HepG2 (cell line): ENCODE data around the gene NOM1. TPM values are rescaled to one million over a fixed set of nuclear protein-coding genes. Genes with fewer than 3 reads are reported as not detected.

Source experiments
- ATAC-seq: fragments of 200-7000 bp; cut with Tn5 transposase; 3 replicates; pipeline ENCODE4 v1.9.1; 2020; ENCODE audit warnings: mild to moderate bottlenecking, moderate library complexity
- BruUV-seq: library from RNA; stranded (reverse); fragments of 400-500 nt; replicated peaks from 2 replicates; lab custom pipeline; 2021; lab: Mats Ljungman, UMichigan
- CTCF ChIA-PET: fragments of 300-600 bp; formaldehyde crosslinking; extraction: SDS; loops from one replicate; lab custom pipeline; 2021; ENCODE audit warnings: low total read pairs, inconsistent platforms, low intra/inter-chr PET ratio; lab: Yijun Ruan, JAX
- POLR2A ChIA-PET: fragments of 350-600 bp; sonication (Branson Sonifier 250); formaldehyde crosslinking; loops from one replicate; lab custom pipeline; 2020; ENCODE audit warnings: antibody characterized with exemption, inconsistent platforms; lab: Yijun Ruan, JAX
- DNase-seq: peaks from one replicate; pipeline ENCODE4 v3.0.0-alpha.2; 2015; ENCODE audit warnings: low spot score
- FAIRE-seq: peaks from 3 replicates; lab custom pipeline; 2011; peaks lifted over from hg19 to GRCh38; lab: Jason Lieb, UNC
- H2AFZ ChIP-seq: one replicate; pipeline ENCODE4 v1.6.1; 2011; ENCODE audit warnings: low read length, inconsistent platforms
- H3K27ac ChIP-seq: fragments of 300-600 bp; 3 replicates; pipeline ENCODE4 v1.8.0; 2011; ENCODE audit warnings: mixed run types, mild to moderate bottlenecking, mixed read lengths, low read length, inconsistent platforms; ENCODE audit not compliant: insufficient read depth; ENCODE audit errors: extremely low read length
- H3K27me3 ChIP-seq, 2 experiments: fragments of 200-600 bp in 1 of 2; 2 replicates in 1 of 2; 3 replicates in 1 of 2; pipeline versions ENCODE4 v1.6.0 to v1.8.0; 2011; ENCODE audit warnings: low read length in 2 of 2, mild to moderate bottlenecking in 2 of 2, moderate library complexity in 2 of 2, inconsistent platforms in 1 of 2; ENCODE audit not compliant: insufficient read depth in 2 of 2, control insufficient read depth in 1 of 2
- H3K36me3 ChIP-seq, 2 experiments: fragments of 200-600 bp in 1 of 2; replicated peaks in 1 of 2; 2 replicates in 1 of 2; 3 replicates in 1 of 2; pipeline versions ENCODE4 v1.5.1 to v1.8.0; 2011; ENCODE audit warnings: low read length in 2 of 2, inconsistent platforms in 1 of 2; ENCODE audit not compliant: insufficient read depth in 2 of 2, control insufficient read depth in 1 of 2
- H3K4me1 ChIP-seq: 2 replicates; pipeline ENCODE4 v1.5.1; 2012; ENCODE audit warnings: low read length, inconsistent platforms; ENCODE audit not compliant: insufficient read depth
- H3K4me2 ChIP-seq: 2 replicates; pipeline ENCODE4 v1.6.0; 2011; ENCODE audit warnings: low read depth, low read length, inconsistent platforms
- H3K4me3 ChIP-seq, 3 experiments: fragments of 200-600 bp in 1 of 3; sonication (generic), shearing (Covaris generic) in 1 of 3; replicated peaks in 1 of 3; 2 replicates each; pipeline ENCODE4 v1.5.1; 2011 to 2016; ENCODE audit warnings: low read length in 3 of 3, inconsistent platforms in 2 of 3, low read depth in 2 of 3, mild to moderate bottlenecking in 2 of 3, control low read depth in 1 of 3, mixed read lengths in 1 of 3; ENCODE audit not compliant: insufficient read depth in 1 of 3
- H3K79me2 ChIP-seq: one replicate; pipeline ENCODE4 v1.6.1; 2011; ENCODE audit warnings: low read length, inconsistent platforms; ENCODE audit not compliant: insufficient read depth
- H3K9ac ChIP-seq: 2 replicates; pipeline ENCODE4 v1.6.0; 2011; ENCODE audit warnings: mild to moderate bottlenecking, low read depth, low read length, inconsistent platforms; ENCODE audit not compliant: insufficient read depth
- H3K9me3 ChIP-seq: 2 replicates; pipeline ENCODE4 v1.5.1; 2012; ENCODE audit warnings: mild to moderate bottlenecking, low read length
- H4K20me1 ChIP-seq: 2 replicates; pipeline ENCODE4 v1.6.0; 2011; ENCODE audit warnings: inconsistent platforms, mild to moderate bottlenecking, low read length, moderate library complexity; ENCODE audit not compliant: insufficient read depth
- ETV6 ChIP-seq: sonication (generic); formaldehyde crosslinking; conservative IDR thresholded peaks from 2 replicates; pipeline ENCODE4 v1.4.0; 2020; ENCODE audit warnings: missing genetic modification reagents
- EZH2 ChIP-seq: conservative IDR thresholded peaks from 2 replicates; pipeline ENCODE4 v1.6.1; 2012; ENCODE audit warnings: mild to moderate bottlenecking, low read depth, low read length, moderate library complexity
- GTF3A ChIP-seq: sonication (generic); formaldehyde crosslinking; conservative IDR thresholded peaks from 2 replicates; pipeline ENCODE4 v1.4.0; 2020; ENCODE audit warnings: mild to moderate bottlenecking, missing genetic modification reagents
- PCBP2 ChIP-seq: fragments of 200-400 bp; formaldehyde crosslinking; optimal IDR thresholded peaks from 2 replicates; pipeline ENCODE3; 2018; ENCODE audit warnings: low read length, low read depth; ENCODE audit not compliant: poor library complexity, severe bottlenecking
- ZBTB21 ChIP-seq: sonication (generic); formaldehyde crosslinking; IDR thresholded peaks from 2 replicates; pipeline ENCODE4 v1.4.0; 2020; ENCODE audit warnings: missing genetic modification reagents
- ZNF629 ChIP-seq: sonication (generic); formaldehyde crosslinking; conservative IDR thresholded peaks from 2 replicates; pipeline ENCODE4 v1.5.0; 2020; ENCODE audit warnings: missing genetic modification reagents
- WGBS: methylation state at CpG from one replicate; pipeline ENCODE4 v1.1.6; 2017; ENCODE audit warnings: low lambda C conversion rate; 5-methylcytosine and 5-hydroxymethylcytosine counted together
- in situ Hi-C: cut with HindIII; loops from 2 replicates; pipeline ENCODE4 v1.10.0; 2017; ENCODE audit warnings: low pct_unique_long_range_greater_than_20kb; ENCODE audit not compliant: extremely low pct_ligation_motif_present
- intact Hi-C: fragments of 100-400 bp; cut with micrococcal nuclease; formaldehyde crosslinking; loops from one replicate; pipeline ENCODE4 v1.10.0; 2022; ENCODE audit not compliant: unreplicated experiment
- polyA plus RNA-seq, 8 experiments: library from polyadenylated mRNA; depleted of rRNA in 3 of 8; stranded (reverse) in 7 of 8; unstranded in 1 of 8; fragments of >200 nt; fragmentation: Illumina TruSeq in 4 of 8; extraction: Trizol in 4 of 8; gene quantifications; 2 replicates each; pipeline versions ENCODE4 v1.2.1 to v1.2.3, GENCODE V29; 2011 to 2016; ENCODE audit warnings: low read depth in 4 of 8, missing spikeins in 1 of 8, mixed read lengths in 1 of 8; ENCODE audit not compliant: insufficient read depth in 1 of 8
- total RNA-seq, 5 experiments: library from RNA; depleted of rRNA; stranded (reverse); fragments of >200 nt; fragmentation: Illumina TruSeq; extraction: Trizol; gene quantifications; 2 replicates each; pipeline ENCODE4 v1.2.3, GENCODE V29; 2016; ENCODE audit warnings: low read depth in 1 of 5
- TF ChIP-seq, protein P1 (sequence below): sonication (generic); formaldehyde crosslinking; IDR thresholded peaks from 2 replicates; pipeline ENCODE4 v1.8.1; 2023; ENCODE audit warnings: missing genetic modification reagents, inconsistent platforms, borderline replicate concordance

Gene NOM1
- total and polyA plus RNA-seq, 2 of the 13 experiments (the other 11 are each of a cell fraction or from before 2014, with no cell fraction given) = 14.2 to 26.2 TPM

DNA sequence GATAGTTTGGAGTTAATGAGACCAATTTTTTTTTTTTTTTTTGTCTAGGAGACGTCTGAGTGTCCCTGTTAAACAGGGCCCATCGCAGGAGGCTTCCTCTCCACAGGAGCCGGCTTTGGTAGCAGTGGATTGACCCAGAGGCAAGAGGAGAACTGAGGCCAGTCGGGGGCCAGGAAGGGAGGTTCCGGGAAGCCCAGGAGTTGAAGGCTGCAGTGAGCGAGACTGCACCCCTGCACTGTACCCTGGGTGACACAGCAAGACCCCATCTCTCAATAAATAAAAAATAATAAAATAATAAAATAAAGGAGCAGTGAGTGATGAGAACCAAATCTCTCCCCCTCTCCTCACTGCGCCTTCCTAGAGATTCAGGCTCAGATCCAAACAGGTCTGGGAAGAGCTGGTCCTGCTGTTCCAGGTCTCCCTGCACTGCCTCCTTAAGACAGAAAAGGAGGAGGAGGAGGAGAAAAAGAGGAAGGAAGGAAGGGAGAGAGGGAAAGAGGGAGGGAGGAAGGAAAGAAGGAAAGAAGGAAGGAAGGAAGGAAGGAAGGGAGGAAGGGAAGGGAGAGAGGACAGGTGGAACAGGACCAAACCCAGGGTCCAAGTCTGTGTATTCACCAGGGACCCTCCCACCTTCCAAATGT lies 57.4 kb downstream of the NOM1 start:
- ATAC-seq (no peak), DNase-seq (no peak), FAIRE-seq (no peak)
- Histone ChIP-seq H3K4me2 (peak overlapping the region; percentile 68), H3K36me3 (peaks cover 0 to 6% of the 10 kb centered on the region in 2 experiments; a peak in 1 of 5 replicates), H3K27ac (no peak overlapping the region), H3K4me1 (peaks cover 37% of the 10 kb centered on the region), H4K20me1 (peaks cover 6% of the 10 kb centered on the region), H3K9me3 (no peaks in the 10 kb centered on the region), H3K9ac (no peak overlapping the region; the same call in 1 of the 2 replicates), H3K79me2 (peaks cover 13% of the 10 kb centered on the region), H3K4me3 (no peak overlapping the region), H3K27me3 (peaks cover 3 to 35% of the 10 kb centered on the region in 2 experiments; a peak in 4 of 5 replicates), H2AFZ (no peak overlapping the region)
- WGBS = 70% methylated on average over 7 of the region's 7 CpGs
- ChIA-PET POLR2A (no interaction called here), CTCF (no interaction called here)
- in situ Hi-C loops = no loop called here
- BruUV-seq = no TSS peak
- intact Hi-C loops = loop anchor here (5.0 kb wide), 1 partner anchor 55 kb away; no protein-coding TSS in a partner anchor
- TF ChIP-seq PCBP2 (peak; percentile 44), EZH2 (no peak), ETV6 (CRISPR knock-in tag) (no peak)

- intact Hi-C loops = loop anchor here (5.0 kb wide), 1 partner anchor 55 kb away; no protein-coding TSS in a partner anchor
- in situ Hi-C loops = no loop called here
- H3K4me3 ChIP-seq = peak overlapping the region in 1 of 3 experiments; percentile 75; a peak in 3 of 6 replicates
- no peak overlapping the region for H3K27ac ChIP-seq
- ATAC-seq (no peak), DNase-seq (no peak), FAIRE-seq (no peak)
- ChIA-PET CTCF (no interaction called here), POLR2A (no interaction called here)
- BruUV-seq = no TSS peak
- no peaks in the 10 kb centered on the region for H3K9me3 ChIP-seq
- peak overlapping the region; percentile 68 for H3K4me2 ChIP-seq
- H3K9ac ChIP-seq = no peak overlapping the region; the same call in 1 of the 2 replicates
- peaks cover 6% of the 10 kb centered on the region for H4K20me1 ChIP-seq
- no peak for TF ChIP-seq ZNF629 (CRISPR knock-in tag)
- no peak for TF ChIP-seq GTF3A (CRISPR knock-in tag)
- TF ChIP-seq, protein P1, sequence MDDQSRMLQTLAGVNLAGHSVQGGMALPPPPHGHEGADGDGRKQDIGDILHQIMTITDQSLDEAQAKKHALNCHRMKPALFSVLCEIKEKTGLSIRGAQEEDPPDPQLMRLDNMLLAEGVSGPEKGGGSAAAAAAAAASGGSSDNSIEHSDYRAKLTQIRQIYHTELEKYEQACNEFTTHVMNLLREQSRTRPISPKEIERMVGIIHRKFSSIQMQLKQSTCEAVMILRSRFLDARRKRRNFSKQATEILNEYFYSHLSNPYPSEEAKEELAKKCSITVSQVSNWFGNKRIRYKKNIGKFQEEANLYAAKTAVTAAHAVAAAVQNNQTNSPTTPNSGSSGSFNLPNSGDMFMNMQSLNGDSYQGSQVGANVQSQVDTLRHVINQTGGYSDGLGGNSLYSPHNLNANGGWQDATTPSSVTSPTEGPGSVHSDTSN (CRISPR knock-in tag) = no peak
- peak; percentile 78; the same call in 1 of the 2 replicates for TF ChIP-seq ZBTB21 (CRISPR knock-in tag)
- WGBS = 34% methylated on average over 18 of the region's 18 CpGs
- H3K4me1 ChIP-seq = peaks cover 42% of the 10 kb centered on the region
- peaks cover 0 to 6% of the 10 kb centered on the region in 2 experiments; a peak in 1 of 5 replicates for H3K36me3 ChIP-seq
- peaks cover 13% of the 10 kb centered on the region for H3K79me2 ChIP-seq
- no peak overlapping the region for H2AFZ ChIP-seq
- peaks cover 3 to 34% of the 10 kb centered on the region in 2 experiments; a peak in 4 of 5 replicates for H3K27me3 ChIP-seq
Measured at GRCh38 chr7:157007470-157008066, 58.1 kb downstream of the NOM1 start.
